T-helper 1 cell treated with Interleukin-12 subunit alpha and Interleukin-12 subunit beta and Interleukin-4 antibody, amounts not matched to agents 30 ng/mL and 1 ng/mL, for 36 hours (primary cell): ENCODE data around the gene TMEM186. TPM values are rescaled to one million over a fixed set of nuclear protein-coding genes. Genes with fewer than 3 reads are reported as not detected.

Experiments
- total RNA-seq: library from RNA; stranded (reverse); gene quantifications from 2 replicates; pipeline ENCODE4 v1.2.3, GENCODE V29; 2022

The TMEM186 gene
- total RNA-seq, 1 donor from 2014 or later = 10.4 TPM

Other genes with a start within 250 kb of the TMEM186 start
- not detected in 2 replicates for gene TMEM114, start 207.1 kb downstream of the TMEM186 start, total RNA-seq
- 32.5 and 32.9 TPM in 2 replicates for gene METTL22, start 175.9 kb downstream of the TMEM186 start, total RNA-seq
- gene ABAT, start 123.0 kb downstream of the TMEM186 start, total RNA-seq = 10.4 and 10.7 TPM in 2 replicates
- gene PMM2, start 200 bp upstream of the TMEM186 start, total RNA-seq = 49.8 and 52.2 TPM in 2 replicates
- gene CARHSP1, start 71.4 kb upstream of the TMEM186 start, total RNA-seq = 102 and 105 TPM in 2 replicates
- not detected in 2 replicates for gene LITAFD, start 84.7 kb upstream of the TMEM186 start, total RNA-seq
- 177 and 181 TPM in 2 replicates for gene USP7, start 166.3 kb upstream of the TMEM186 start, total RNA-seq